ENCODE data around the gene HLA-F. TPM values are rescaled to one million over a fixed set of nuclear protein-coding genes. Genes with fewer than 3 reads are reported as not detected.

The HLA-F gene
- total RNA-seq, 1 experiment from 2014 or later: 7.6 TPM

DNA sequence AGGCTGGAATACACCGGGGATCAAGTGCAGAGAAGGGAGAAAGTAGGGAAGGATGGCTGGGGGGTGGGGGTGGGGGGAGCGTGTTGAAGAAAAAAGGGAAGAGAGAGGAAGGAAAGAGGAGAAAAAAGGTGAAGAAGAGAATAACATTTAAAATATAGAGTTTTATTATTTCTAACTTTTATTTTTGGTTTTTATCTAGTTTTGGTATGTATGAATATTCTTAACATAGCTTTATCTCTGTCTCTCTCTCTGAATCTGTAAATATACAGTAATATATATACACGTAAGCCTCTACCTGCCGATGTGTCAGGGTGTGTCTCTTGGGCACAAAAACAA is 30.0 kb downstream of the HLA-F start:
- Histone ChIP-seq H4K20me1 (ENCODE audit: insufficient read depth) (no peaks in the 10 kb centered on the region), H3K9me3 (ENCODE audit: insufficient read depth, low read depth) (no peaks in the 10 kb centered on the region), H3K27ac (no peak overlapping the region), H3K4me1 (replicated peaks; ENCODE audit: insufficient read depth) (peaks cover 23% of the 10 kb centered on the region), H3F3A (ENCODE audit: insufficient read depth, low read depth) (no peaks in the 10 kb centered on the region), H3K36me3 (ENCODE audit: low read depth) (no peaks in the 10 kb centered on the region), H3K4me3 (peak overlapping the region; percentile 52), H3K27me3 (ENCODE audit: insufficient read depth, low read depth) (no peaks in the 10 kb centered on the region), H3K4me2 (peak overlapping the region; percentile 73), H3K79me2 (ENCODE audit: low read depth) (no peaks in the 10 kb centered on the region), H3K9me2 (ENCODE audit: insufficient read depth) (no peaks in the 10 kb centered on the region), H2AFZ (peak overlapping the region; percentile 87; the same call in 1 of the 2 replicates)
- TF ChIP-seq, protein P1, sequence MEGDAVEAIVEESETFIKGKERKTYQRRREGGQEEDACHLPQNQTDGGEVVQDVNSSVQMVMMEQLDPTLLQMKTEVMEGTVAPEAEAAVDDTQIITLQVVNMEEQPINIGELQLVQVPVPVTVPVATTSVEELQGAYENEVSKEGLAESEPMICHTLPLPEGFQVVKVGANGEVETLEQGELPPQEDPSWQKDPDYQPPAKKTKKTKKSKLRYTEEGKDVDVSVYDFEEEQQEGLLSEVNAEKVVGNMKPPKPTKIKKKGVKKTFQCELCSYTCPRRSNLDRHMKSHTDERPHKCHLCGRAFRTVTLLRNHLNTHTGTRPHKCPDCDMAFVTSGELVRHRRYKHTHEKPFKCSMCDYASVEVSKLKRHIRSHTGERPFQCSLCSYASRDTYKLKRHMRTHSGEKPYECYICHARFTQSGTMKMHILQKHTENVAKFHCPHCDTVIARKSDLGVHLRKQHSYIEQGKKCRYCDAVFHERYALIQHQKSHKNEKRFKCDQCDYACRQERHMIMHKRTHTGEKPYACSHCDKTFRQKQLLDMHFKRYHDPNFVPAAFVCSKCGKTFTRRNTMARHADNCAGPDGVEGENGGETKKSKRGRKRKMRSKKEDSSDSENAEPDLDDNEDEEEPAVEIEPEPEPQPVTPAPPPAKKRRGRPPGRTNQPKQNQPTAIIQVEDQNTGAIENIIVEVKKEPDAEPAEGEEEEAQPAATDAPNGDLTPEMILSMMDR (conservative IDR thresholded peaks at IDR 0.05): peak; percentile 34
- TF ChIP-seq EZH2 (IDR thresholded peaks at IDR 0.05; ENCODE audit: low read depth): no peak
- BruUV-seq (replicated peaks): no TSS peak
- intact Hi-C loops (cut with micrococcal nuclease; ENCODE audit: unreplicated experiment): loop anchor here (1.0 to 5.0 kb wide), 4 partner anchors 37 to 102 kb away; no protein-coding TSS in a partner anchor
- POLR2A ChIA-PET (ENCODE audit: unreplicated experiment): interaction anchor here (0.8 kb wide), 1 partner anchor 21 kb away, joined by 7 read pairs; no protein-coding TSS in a partner anchor
- no peak for DNase-seq
- CTCF ChIA-PET: interaction anchor here (1.0 to 1.7 kb wide), 3 partner anchors 9 to 38 kb away, joined by 3 to 7 read pairs (median 4); no protein-coding TSS in a partner anchor

DNA sequence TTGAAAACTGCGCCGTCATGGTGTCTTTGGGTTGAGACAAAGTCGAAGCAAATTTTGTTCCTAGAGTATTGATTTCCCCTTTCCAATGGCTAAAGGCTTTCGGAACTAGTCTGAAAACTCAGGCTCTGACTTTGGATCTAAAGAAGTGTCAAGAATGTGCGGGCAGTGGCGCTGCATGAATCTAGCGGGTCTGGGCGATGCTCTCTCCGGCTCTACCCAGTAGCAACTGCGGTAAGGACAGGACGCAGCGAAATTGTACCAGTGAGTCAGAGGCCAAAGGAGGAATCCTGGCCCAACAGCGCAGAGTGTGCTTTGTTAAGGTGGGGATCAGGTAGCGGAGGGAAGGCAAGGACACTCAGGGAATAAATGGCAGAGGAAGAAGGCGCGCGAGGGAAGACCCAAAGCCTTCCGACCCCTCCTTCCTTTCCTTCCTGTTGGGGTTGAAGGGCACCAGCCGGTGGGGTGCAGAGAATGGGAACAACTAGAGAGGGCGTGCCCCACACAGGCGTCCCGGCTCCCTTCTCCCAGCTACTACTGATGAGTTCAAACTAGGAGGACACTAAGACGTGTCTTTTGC is 32.1 kb downstream of the HLA-F start:
- no TSS peak for BruUV-seq (replicated peaks)
- no peaks in the 10 kb centered on the region for H3K27me3 ChIP-seq (ENCODE audit: insufficient read depth, low read depth)
- no peak overlapping the region for H2AFZ ChIP-seq
- ChIA-PET CTCF (no interaction called here), POLR2A (ENCODE audit: unreplicated experiment) (no interaction called here)
- no peaks in the 10 kb centered on the region for H4K20me1 ChIP-seq (ENCODE audit: insufficient read depth)
- H3K4me3 ChIP-seq: no peak overlapping the region
- H3K9me2 ChIP-seq (ENCODE audit: insufficient read depth): no peaks in the 10 kb centered on the region
- H3K4me1 ChIP-seq (replicated peaks; ENCODE audit: insufficient read depth): peaks cover 23% of the 10 kb centered on the region
- no peak for TF ChIP-seq EZH2 (IDR thresholded peaks at IDR 0.05; ENCODE audit: low read depth)
- TF ChIP-seq, protein P1 (conservative IDR thresholded peaks at IDR 0.05): no peak
- no peaks in the 10 kb centered on the region for H3K36me3 ChIP-seq (ENCODE audit: low read depth)
- no peak overlapping the region for H3K27ac ChIP-seq
- H3F3A ChIP-seq (ENCODE audit: insufficient read depth, low read depth): no peaks in the 10 kb centered on the region
- no peaks in the 10 kb centered on the region for H3K9me3 ChIP-seq (ENCODE audit: insufficient read depth, low read depth)
- no peaks in the 10 kb centered on the region for H3K79me2 ChIP-seq (ENCODE audit: low read depth)
- H3K4me2 ChIP-seq: no peak overlapping the region
- DNase-seq: no peak
- intact Hi-C loops (cut with micrococcal nuclease; ENCODE audit: unreplicated experiment): no loop called here

DNA sequence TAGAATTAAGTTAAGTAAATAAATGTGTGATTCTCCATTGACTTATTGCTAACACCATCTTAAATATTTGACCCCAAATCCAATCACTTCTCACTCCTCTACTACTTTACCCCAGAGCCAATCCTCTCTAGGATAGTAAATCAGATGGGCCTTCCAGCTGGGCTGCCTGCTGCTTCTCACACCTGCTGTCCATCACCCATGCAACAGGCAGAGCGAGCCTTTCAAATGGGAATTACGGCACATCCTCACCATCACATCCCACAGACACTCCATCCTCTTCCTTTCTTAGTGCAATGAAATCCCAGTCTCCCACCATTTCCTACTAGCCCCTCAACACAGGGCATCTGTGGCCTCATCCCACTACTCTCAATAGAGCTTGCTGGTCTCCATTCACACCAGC is 34.0 kb downstream of the HLA-F start:
- H3K9me2 ChIP-seq (ENCODE audit: insufficient read depth): no peaks in the 10 kb centered on the region
- H3K36me3 ChIP-seq (ENCODE audit: low read depth): no peaks in the 10 kb centered on the region
- H3K27ac ChIP-seq: no peak overlapping the region
- no peaks in the 10 kb centered on the region for H3F3A ChIP-seq (ENCODE audit: insufficient read depth, low read depth)
- H3K9me3 ChIP-seq (ENCODE audit: insufficient read depth, low read depth): no peaks in the 10 kb centered on the region
- no TSS peak for BruUV-seq (replicated peaks)
- H3K79me2 ChIP-seq (ENCODE audit: low read depth): no peaks in the 10 kb centered on the region
- no peaks in the 10 kb centered on the region for H4K20me1 ChIP-seq (ENCODE audit: insufficient read depth)
- no peak for DNase-seq
- intact Hi-C loops (cut with micrococcal nuclease; ENCODE audit: unreplicated experiment): no loop called here
- H3K4me1 ChIP-seq (replicated peaks; ENCODE audit: insufficient read depth): peaks cover 23% of the 10 kb centered on the region
- H2AFZ ChIP-seq: no peak overlapping the region
- no peak overlapping the region for H3K4me3 ChIP-seq
- no peak for TF ChIP-seq EZH2 (IDR thresholded peaks at IDR 0.05; ENCODE audit: low read depth)
- no peak overlapping the region for H3K4me2 ChIP-seq
- CTCF ChIA-PET: no interaction called here
- no peaks in the 10 kb centered on the region for H3K27me3 ChIP-seq (ENCODE audit: insufficient read depth, low read depth)
- POLR2A ChIA-PET (ENCODE audit: unreplicated experiment): no interaction called here
